GM18868 (cell line): ENCODE measurements around the gene GOLGA6C.
"Not testable (repeated sequence)": the region's sequence is repeated elsewhere in the genome, so short reads cannot be mapped to it uniquely, and the experiment has no call there.

Experiments
- ATAC-seq: cut with Tn5 transposase; IDR thresholded peaks from one replicate; pipeline ENCODE4 v1.9.1; 2021; ENCODE audit warnings: mild to moderate bottlenecking, moderate library complexity; ENCODE audit not compliant: unreplicated experiment

GOLGA6C gene

GRCh38 chr15:75225951-75226732 is 32.0 kb upstream of the GOLGA6C start:
- ATAC-seq: no peak

- not testable (repeated sequence) for ATAC-seq
Measured at GRCh38 chr15:75227112-75227511, 31.0 kb upstream of the GOLGA6C start.

GRCh38 chr15:75227663-75228280 is 30.4 kb upstream of the GOLGA6C start:
- ATAC-seq: no peak

- no peak for ATAC-seq
Measured at GRCh38 chr15:75228787-75229186, 29.3 kb upstream of the GOLGA6C start.

GRCh38 chr15:75229191-75230015 is 28.7 kb upstream of the GOLGA6C start:
- ATAC-seq: no peak

GRCh38 chr15:75230016-75230343 is 28.2 kb upstream of the GOLGA6C start:
- ATAC-seq: no peak

GRCh38 chr15:75230551-75231371 is 27.4 kb upstream of the GOLGA6C start:
- ATAC-seq: no peak

- ATAC-seq: no peak
Measured at GRCh38 chr15:75231836-75232235, 26.3 kb upstream of the GOLGA6C start.

GRCh38 chr15:75232252-75232813 is 25.8 kb upstream of the GOLGA6C start:
- ATAC-seq: no peak

- ATAC-seq: no peak
Measured at GRCh38 chr15:75232826-75233503, 25.2 kb upstream of the GOLGA6C start.

GRCh38 chr15:75233504-75234190 is 24.5 kb upstream of the GOLGA6C start:
- no peak for ATAC-seq

GRCh38 chr15:75234191-75234810 is 23.8 kb upstream of the GOLGA6C start:
- ATAC-seq: no peak

GRCh38 chr15:75235051-75235673 is 23.0 kb upstream of the GOLGA6C start:
- ATAC-seq: no peak

GRCh38 chr15:75235760-75236729 is 22.1 kb upstream of the GOLGA6C start:
- ATAC-seq: no peak

GRCh38 chr15:75237316-75237982 is 20.7 kb upstream of the GOLGA6C start:
- ATAC-seq: no peak

- no peak for ATAC-seq
Measured at GRCh38 chr15:75238150-75238549, 20.0 kb upstream of the GOLGA6C start.

- ATAC-seq: not testable (repeated sequence)
Measured at GRCh38 chr15:75245741-75246140, 12.4 kb upstream of the GOLGA6C start.
